Esophagus squamous epithelium (tissue), 5 donors: ENCODE results near the gene USH2A. TPM values are rescaled to one million over a fixed set of nuclear protein-coding genes. Genes with fewer than 3 reads are reported as not detected.

ENCODE experiments used
- DNase-seq: peaks from one replicate; lab custom pipeline; 2025; lab: John Stamatoyannopoulos, UW
- H3K27ac ChIP-seq, 4 donors: fragments of 200-600 bp; sonication (generic); one replicate each; pipeline ENCODE4 v1.5.1; 2016 to 2019; ENCODE audit warnings: mild to moderate bottlenecking in 1 of 4
- H3K27me3 ChIP-seq, 4 donors: fragments of 200-600 bp; sonication (generic); 1 replicate in 3 of 4; 2 replicates in 1 of 4; pipeline versions ENCODE4 v1.5.1 to v1.6.0; 2017 to 2021; ENCODE audit warnings: antibody characterized with exemption in 1 of 4
- H3K36me3 ChIP-seq, 3 donors: fragments of 200-600 bp; sonication (generic); one replicate each; pipeline ENCODE4 v1.5.1; 2016 to 2019
- H3K4me1 ChIP-seq, 3 donors: fragments of 200-600 bp; sonication (generic); one replicate each; pipeline ENCODE4 v1.5.1; 2017 to 2019
- H3K4me3 ChIP-seq, 4 donors: fragments of 200-600 bp; sonication (generic); 1 replicate in 3 of 4; 2 replicates in 1 of 4; pipeline ENCODE4 v1.5.1; 2016 to 2019; ENCODE audit warnings: mild to moderate bottlenecking in 2 of 4, moderate library complexity in 1 of 4
- H3K9me3 ChIP-seq, 3 donors: fragments of 200-600 bp; sonication (generic); one replicate each; pipeline ENCODE4 v1.5.1; 2016 to 2019
- CTCF ChIP-seq, 6 experiments: fragments of 450-650 bp in 4 of 6; fragments of 200-600 bp in 2 of 6; sonication (generic) in 2 of 6; IDR thresholded peaks; one replicate each; pipeline ENCODE4 v1.5.1; 2016 to 2019; ENCODE audit warnings: antibody characterized with exemption in 6 of 6, mild to moderate bottlenecking in 4 of 6, moderate library complexity in 4 of 6
- POLR2A ChIP-seq, 4 donors: fragments of 450-650 bp; IDR thresholded peaks; one replicate each; pipeline ENCODE4 v1.6.1; 2017; ENCODE audit warnings: antibody characterized with exemption in 4 of 4, mild to moderate bottlenecking in 4 of 4, moderate library complexity in 3 of 4
- WGBS, 2 donors: methylation state at CpG; one replicate each; pipeline ENCODE4 v1.1.5; 2018; 5-methylcytosine and 5-hydroxymethylcytosine counted together
- intact Hi-C: fragments of 100-400 bp; cut with DNase I; formaldehyde crosslinking; loops from one replicate; pipeline ENCODE4 v1.15.0; 2022
- total RNA-seq, 4 donors: library from RNA; depleted of rRNA; stranded (reverse); fragments of >200 nt; gene quantifications; one replicate each; pipeline ENCODE4 v1.1.0, GENCODE V29; 2016
- donor health status: DM: yes; HTN: yes; CAD: no.

Gene USH2A
- total RNA-seq, 4 donors from 2014 or later = under 0.01 TPM; not detected in 3

DNA sequence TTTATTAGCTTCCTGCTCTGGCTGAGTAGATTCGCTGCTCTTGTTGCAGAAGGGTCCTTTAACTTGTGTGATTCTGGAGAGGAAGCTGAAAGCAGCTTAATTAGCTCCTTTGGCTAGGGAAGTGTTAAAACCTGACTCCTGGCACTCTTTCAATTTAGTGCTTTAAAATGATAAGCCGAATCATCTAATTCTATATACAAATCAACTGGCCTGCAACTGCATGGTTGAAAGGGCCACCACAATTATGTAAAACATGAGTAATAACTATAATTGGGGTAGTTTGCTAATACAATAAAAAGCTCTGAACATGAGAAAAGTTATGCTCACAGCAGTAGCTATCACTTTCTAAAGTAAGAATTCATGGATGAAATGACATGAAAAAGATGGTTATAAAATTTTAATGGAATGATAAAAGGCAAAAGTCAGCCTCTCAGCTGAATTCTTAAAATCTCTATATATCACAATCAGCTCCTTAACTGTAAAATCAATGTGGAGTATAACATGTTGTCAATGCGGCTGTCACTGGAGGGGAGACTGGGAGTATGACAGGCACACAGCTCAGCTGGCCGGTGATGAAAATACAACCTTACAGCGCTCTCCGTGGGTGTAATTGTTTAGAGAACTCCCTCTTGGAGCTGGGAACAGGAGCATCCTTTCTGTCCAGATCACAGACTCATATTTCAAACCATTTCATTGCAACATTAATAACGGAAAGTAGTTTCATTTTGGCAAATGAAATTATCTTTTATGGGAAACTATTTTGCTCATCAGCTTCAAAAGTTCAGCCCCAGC, 531.8 kb downstream of the USH2A start:
- no peak overlapping the region for H3K27ac ChIP-seq
- H3K9me3 ChIP-seq = no peaks in the 10 kb centered on the region
- DNase-seq = no peak
- WGBS, 2 donors = 40 to 50% methylated on average over 7 of the region's 7 CpGs
- H3K36me3 ChIP-seq = no peaks in the 10 kb centered on the region
- TF ChIP-seq POLR2A (IDR thresholded peaks at IDR 0.05) (no peak), CTCF (IDR thresholded peaks at IDR 0.05) (no peak)
- H3K4me3 ChIP-seq = no peak overlapping the region
- intact Hi-C loops = no loop called here
- H3K4me1 ChIP-seq = no peaks in the 10 kb centered on the region
- H3K27me3 ChIP-seq = no peaks in the 10 kb centered on the region

DNA sequence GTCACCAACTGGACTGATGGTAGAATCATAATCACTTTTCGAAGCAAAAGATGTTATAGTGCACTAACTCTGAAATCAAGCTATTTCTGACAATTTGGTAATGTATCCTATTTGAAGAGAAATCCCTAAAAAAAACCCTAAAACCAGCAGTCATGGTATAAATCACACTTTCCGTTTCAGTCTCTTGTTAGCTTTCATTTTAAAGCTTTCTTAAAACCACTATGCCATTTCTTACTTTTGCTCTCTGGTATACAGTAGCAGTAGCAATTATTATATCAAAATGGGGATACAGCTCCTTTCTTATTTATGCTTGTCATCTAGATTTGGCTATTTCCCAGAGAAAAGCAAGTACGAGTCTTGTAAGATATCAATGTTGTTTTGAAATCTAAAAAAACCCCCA, 532.8 kb downstream of the USH2A start:
- 62% methylated on average over 3 of the region's 3 CpGs for WGBS, 2 donors
- Histone ChIP-seq H3K36me3 (no peaks in the 10 kb centered on the region), H3K27me3 (no peaks in the 10 kb centered on the region), H3K4me1 (no peaks in the 10 kb centered on the region), H3K4me3 (no peak overlapping the region), H3K9me3 (no peaks in the 10 kb centered on the region), H3K27ac (no peak overlapping the region)
- TF ChIP-seq CTCF (IDR thresholded peaks at IDR 0.05) (no peak), POLR2A (IDR thresholded peaks at IDR 0.05) (no peak)
- DNase-seq = no peak
- intact Hi-C loops = no loop called here

DNA sequence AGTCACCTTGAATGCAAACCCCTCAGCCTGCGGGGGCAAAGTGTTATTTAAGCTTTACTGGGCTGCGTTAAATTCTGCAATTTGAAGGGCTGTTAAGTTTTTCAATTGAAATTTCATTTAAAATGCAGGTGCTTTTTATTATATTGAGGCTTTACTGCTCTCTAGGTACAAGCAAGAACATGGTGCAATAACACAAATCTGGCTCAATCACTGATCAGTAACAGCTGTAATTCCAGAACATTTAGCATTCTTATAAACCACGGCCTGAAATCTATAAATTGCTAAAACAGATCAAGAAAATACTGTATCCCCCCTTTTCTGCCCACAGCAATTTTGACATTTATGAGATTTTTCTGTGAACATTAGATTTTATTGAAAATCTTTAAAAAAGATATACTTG, 533.4 kb downstream of the USH2A start:
- Histone ChIP-seq H3K9me3 (no peaks in the 10 kb centered on the region), H3K4me3 (no peak overlapping the region), H3K36me3 (no peaks in the 10 kb centered on the region), H3K27ac (no peak overlapping the region), H3K4me1 (no peaks in the 10 kb centered on the region), H3K27me3 (no peaks in the 10 kb centered on the region)
- no peak for TF ChIP-seq POLR2A (IDR thresholded peaks at IDR 0.05)
- TF ChIP-seq CTCF (IDR thresholded peaks at IDR 0.05) = no peak
- intact Hi-C loops = no loop called here
- WGBS, 2 donors = 50 to 76% methylated on average over 3 of the region's 3 CpGs
- DNase-seq = no peak

GRCh38 chr1:215888159-215888558, 535.1 kb downstream of the USH2A start:
- H3K27me3 ChIP-seq = no peaks in the 10 kb centered on the region
- no peaks in the 10 kb centered on the region for H3K4me1 ChIP-seq
- no peak overlapping the region for H3K27ac ChIP-seq
- H3K9me3 ChIP-seq = no peaks in the 10 kb centered on the region
- 53 to 56% methylated on average over 5 to 6 of the region's 6 CpGs for WGBS, 2 donors
- H3K4me3 ChIP-seq = no peak overlapping the region
- intact Hi-C loops = no loop called here
- no peaks in the 10 kb centered on the region for H3K36me3 ChIP-seq
- TF ChIP-seq POLR2A (IDR thresholded peaks at IDR 0.05) (no peak), CTCF (IDR thresholded peaks at IDR 0.05) (no peak)
- DNase-seq = no peak

DNA sequence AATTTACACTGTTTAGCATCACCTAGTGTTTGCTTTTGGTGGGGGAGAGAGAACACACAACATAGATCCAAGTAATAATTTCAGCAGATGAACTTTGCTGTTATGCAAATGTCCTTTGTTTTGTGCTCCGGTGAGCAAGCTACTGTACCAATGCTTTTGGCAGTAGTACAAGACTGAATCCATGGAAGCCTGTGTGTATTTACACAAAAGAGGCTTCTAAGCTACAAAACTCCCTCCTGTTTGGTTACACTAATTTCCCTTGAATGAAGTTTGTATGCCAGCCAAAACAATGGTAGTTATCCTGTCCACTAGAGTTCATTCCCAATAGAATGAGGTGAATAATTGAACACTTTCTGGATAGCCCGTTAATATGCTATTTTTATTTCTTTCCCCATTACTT, 535.6 kb downstream of the USH2A start:
- Histone ChIP-seq H3K4me1 (no peaks in the 10 kb centered on the region), H3K9me3 (no peaks in the 10 kb centered on the region), H3K27me3 (no peaks in the 10 kb centered on the region), H3K27ac (no peak overlapping the region), H3K4me3 (no peak overlapping the region), H3K36me3 (no peaks in the 10 kb centered on the region)
- DNase-seq = no peak
- intact Hi-C loops = no loop called here
- TF ChIP-seq POLR2A (IDR thresholded peaks at IDR 0.05) = no peak
- no peak for TF ChIP-seq CTCF (IDR thresholded peaks at IDR 0.05)
- 42 to 50% methylated on average over 2 of the region's 2 CpGs for WGBS, 2 donors
